DMS153 treated with DMSO at 0.1 percent for 48 hours (cell line): Measurements from ENCODE around the gene CDK14.
"Not testable (repeated sequence)": the region's sequence is repeated elsewhere in the genome, so short reads cannot be mapped to it uniquely, and the experiment has no call there.

ENCODE experiments used
- DNase-seq: peaks from one replicate; lab custom pipeline; 2025; ENCODE audit not compliant: unreplicated experiment; lab: John Stamatoyannopoulos, UW

Gene CDK14

DNA sequence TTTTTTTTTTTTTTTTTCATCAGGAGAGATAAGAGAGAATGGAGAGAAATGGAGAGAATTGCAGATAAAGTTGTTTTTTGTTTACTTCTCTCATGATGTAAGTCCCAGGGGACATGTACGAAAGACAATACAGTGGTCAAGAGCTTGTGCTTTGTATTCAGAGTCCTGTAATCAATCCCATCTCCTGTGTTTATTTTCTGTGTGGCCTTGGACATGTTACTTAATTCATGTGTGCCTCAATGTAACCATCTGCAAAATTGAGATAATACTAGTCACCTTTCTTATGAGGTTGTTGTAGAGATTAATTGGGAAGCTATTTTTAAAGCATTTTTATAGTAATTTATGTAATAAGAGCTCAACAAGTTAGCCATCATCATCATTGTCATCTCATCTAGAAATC lies 117.5 kb downstream of the CDK14 start:
- DNase-seq, result no peak

DNA sequence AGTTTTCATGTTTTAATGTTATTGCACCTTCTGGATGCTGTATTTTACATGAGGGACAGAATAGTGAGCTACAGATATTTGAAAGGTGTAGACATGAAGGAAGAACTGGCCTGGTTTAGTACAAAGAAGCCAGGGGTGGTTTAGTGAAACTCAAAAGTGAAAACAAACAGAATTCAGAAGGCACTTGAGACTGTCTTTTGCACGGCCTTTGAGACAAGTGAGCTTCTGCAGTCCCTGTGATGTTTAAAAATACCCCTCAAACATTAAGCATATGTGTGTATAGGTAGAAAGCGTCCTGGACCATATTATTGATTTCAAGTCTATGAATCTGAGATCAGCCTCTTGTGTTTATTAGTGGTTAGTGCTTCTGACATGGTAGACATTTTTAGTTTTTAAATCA lies 118.9 kb downstream of the CDK14 start:
- no peak for DNase-seq

DNA sequence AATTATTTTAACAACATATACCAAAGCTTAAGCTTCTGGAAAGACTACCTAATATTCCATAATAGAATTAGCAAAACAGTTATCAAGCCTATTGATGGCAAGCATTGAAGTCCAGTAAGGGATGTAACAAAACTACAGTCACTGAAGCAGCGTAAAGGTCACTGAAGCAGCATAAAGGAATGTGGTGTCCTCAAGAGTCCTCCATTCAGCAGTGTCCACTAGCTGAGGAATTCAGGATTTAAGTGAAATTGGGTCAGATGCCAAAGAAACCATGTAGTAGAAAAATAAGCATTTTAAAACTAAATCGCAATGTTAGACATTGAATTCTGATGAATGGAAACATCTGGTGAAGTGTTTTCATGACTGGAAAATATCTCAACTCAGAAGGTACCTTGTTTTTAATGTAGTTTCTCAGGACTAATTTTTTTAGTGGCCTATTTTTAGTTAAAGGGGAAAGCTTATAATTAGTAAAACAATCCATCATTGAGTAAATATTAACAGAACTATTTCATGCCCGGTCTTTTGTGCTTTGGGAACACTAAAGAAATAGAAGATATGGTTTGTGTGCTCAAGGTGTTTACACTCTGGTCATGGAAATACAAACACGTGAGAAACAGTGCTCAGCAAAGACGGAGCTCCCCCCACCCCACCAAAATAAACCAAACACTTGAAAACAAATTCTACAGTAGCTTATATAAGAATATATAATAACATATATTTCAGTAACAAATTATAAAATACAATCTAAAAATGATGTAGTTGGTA lies 121.4 kb downstream of the CDK14 start:
- no peak for DNase-seq

DNA sequence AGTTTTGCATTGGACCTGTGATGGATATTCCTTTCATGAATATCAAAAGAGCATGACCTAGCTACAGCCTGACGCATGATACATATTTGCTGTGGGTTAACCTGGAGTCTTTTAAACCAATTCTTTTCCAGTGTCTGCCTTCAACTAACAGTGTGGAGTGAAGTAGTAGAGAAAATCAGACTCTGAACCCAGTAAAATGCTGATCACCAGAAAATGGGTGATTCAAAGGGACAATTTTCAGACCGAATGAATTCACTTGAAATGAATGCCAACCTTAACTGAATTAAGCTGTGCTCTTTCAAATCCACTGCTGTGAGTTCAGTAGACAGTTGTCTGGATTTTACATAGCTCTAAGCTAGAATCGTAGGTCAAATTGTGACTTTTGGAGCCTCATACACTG lies 123.0 kb downstream of the CDK14 start:
- DNase-seq, result no peak

DNA sequence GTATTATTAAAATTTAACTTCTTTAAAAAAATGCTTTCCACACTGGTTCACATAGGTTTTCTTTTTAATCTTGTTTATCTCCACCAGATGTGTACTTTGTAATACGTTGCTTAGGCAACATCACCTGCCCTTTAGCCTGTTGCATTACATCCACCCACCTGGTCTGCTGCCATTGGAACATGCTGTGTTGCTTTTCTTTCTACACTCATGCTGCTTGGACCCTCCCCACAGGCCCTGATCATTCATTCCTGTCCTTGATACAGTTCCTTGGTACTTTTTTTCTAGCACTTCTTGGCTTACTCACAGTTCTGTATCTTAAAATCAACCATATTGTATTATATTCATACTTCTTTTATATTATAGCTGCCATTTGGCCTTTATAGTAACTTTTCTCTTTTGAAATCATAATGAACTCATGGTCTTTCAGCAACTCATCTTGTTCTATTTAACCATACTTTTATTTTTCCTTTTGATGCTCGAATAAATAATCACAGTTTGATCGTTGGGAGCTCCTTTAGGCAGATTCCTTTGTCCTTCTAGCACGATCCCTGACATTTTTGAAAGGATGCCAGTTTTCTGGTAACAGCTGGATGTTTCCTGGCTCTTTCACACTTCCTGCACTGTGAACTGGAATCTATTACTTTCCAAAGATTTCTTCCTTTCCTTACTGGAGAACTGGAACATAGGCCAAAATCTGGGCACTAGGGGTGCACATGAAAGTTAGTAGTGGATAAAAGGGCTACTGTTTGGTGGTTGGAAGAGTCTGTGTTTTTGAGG lies 125.1 kb downstream of the CDK14 start:
- no peak for DNase-seq

DNA sequence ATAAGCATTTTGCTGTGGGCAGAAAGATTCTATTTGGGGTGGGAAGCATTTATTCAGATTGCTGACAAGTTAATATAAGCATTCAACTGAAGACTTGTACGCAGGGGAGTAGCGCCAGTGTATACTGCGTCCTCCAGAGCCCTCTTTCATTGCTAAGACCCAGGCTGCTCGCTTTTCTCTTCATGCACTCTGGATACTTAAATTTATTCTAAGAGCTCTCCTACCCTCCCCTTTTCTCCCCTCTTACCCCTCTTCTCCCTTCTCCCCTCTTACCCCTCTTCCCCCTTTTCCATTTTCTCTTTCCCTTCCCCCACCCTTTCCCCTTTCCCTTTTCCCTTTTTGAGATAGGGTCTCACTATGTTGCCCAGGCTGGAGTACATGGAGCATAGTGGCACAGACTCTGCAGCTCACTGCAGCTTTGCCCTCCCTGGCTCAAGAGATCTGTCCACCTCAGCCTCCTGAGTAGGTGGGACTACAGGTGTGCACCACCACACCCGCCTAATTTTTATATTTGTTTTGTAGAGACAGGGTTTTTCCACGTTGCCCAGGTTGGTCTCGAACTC lies 125.8 kb downstream of the CDK14 start:
- no peak for DNase-seq

DNA sequence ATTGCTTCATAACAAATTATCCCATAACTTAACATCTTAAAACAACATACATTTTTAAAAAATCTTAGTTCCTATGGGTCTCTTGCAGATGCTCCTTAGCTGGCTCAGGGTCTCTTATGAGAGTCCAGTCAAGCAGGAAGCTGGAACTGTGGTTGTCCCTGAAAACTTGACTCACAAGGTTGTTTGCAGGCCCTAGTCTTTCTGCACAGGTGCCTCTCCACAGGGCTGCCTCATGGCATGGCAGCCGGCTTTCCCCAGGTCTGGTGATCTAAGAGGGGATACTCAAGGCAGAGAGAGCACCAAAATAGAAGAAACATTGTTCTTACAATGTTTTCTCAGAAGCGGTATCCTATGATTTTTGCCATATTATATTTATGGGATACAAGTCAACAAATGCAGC lies 127.1 kb downstream of the CDK14 start:
- no peak for DNase-seq

DNA sequence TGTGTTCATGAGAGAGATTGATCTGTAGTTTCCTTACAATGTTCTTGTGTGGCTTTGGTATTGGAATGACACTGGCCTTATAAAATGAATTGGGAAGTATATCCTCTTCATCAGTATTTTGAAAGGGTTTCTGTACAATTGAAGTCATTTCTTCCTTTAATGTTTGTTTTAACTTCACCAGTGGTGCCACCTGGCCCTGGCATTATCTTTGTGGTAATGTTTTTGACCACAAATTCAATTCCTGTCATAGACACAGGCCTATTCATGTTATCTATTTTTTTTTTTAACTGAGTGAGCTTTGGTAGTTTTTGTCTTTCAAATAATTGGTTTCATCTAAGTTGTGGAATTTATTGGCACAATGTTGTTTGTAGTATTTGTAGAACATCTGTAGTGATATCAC lies 127.7 kb downstream of the CDK14 start:
- DNase-seq, result no peak

DNA sequence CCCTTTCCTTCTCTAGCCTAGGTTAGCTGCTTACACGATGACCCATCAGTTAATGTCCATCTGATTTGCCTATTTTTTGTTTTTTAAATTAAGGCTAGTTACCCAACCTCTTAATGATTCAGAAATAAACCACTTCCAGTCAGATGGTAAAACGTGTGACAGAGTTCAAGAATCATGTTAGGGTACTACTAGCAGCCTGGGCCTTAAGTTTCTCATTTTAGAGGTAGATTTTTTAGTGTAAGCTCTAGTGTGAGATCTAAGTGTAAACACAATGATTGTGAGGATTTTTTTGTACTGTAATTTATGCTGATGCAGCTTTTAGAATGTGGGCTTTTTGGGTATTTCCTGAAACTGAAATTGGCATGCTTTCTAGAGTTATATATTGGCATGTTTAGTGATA lies 130.0 kb downstream of the CDK14 start:
- DNase-seq, result no peak

DNA sequence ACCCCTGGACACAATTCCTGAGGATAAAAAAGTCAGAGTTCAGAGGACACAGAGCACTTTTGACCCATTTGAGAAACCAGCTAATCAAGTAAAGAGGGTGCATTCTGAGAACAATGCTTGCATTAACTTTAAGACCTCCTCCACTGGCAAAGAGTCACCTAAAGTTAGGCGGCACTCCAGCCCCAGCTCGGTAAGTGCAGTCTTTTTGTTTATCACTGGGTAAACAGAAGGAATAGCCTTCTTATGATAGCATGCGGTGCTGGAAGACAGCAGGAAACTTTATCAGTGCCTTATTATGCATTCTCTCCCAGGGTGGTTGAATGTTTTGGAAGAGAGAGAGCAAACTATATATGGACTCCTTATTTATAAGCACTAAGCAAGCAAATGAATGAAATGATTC lies 130.5 kb downstream of the CDK14 start:
- no peak for DNase-seq

DNA sequence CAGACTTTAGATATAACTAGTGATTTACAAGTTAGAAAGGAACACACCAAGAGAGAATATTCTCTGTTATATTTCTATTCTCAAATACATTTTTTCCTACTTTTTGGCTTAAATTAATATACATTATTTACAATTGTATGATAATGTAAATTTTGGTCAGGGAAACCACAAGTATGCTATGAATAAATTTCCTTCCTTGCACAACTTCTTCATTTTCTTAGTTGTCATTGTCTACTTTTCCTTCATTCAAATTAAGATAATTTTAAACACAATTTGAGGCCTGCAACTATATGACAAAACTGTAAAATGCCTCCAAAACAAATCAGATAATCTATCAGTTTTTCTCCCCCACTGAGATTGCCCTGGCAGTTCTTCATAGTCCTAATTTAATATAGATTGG lies 131.3 kb downstream of the CDK14 start:
- DNase-seq, result no peak

DNA sequence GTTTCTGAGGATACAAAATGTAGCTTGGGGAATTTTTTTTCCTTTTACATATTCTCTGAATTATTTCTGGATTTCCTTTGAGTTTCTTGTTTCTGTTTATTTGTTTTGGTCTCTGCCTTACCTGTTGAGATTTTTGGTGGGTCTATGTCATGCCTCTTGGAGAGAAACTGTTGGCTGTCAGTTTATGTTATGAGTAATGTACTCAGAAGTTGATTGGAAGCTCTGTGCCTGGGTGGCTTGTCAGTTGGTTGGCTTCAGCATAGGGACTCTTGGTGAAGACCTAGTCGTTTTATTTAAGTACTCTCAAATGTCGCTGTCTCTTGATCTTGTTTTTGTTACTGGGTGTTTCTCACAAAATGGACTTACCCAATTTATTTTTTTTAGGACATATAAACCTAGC lies 132.4 kb downstream of the CDK14 start:
- no peak for DNase-seq

DNA sequence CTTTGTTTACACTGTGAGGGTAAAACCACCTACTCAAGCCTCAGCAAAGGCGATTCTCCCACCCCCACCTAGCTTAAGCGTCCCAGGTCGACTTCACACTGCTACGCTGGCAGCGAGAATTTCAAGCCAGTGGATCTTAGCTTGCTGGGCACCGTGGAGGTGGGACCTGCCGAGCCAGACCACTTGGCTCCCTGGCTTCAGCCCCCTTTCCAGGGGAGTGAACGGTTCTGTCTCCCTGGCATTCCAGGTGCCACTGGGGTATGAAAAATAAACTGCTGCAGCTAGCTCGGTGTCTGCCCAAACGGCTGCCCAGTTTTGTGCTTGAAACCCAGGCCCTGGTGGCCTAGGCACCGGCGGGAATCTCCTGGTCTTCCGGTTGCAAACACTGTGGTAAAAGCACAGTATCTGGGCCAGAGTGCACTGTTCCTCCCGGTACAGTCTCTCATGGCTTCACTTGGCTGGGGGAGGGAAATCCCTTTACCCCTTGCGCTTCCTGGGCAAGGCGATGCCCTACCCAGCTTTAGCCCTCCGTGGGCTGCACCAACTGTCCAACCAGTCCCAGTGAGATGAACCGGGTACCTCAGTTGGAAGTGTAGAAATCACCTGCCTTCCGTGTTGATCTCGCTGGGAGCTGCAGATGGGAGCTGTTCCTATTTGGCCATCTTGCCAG lies 139.6 kb downstream of the CDK14 start:
- not testable (repeated sequence) for DNase-seq

DNA sequence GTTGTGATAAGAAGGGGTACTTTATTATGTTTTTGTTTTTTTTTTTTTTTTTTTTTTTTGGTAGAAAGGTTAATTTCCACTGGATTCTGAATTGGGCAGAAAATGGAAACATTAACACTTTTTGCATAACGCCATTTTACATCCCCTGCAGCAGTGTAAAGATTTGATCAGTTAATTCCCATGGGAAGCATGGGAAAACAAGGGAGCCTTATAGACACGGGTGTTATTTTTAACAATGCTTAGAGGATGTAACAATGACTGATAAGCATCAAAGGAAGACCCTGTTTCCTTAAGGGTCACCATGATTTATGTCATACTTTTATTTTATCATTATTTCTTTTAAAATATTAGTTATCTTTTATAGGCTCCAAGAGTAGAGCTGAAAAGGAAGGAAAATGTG lies 140.2 kb downstream of the CDK14 start:
- no peak for DNase-seq

DNA sequence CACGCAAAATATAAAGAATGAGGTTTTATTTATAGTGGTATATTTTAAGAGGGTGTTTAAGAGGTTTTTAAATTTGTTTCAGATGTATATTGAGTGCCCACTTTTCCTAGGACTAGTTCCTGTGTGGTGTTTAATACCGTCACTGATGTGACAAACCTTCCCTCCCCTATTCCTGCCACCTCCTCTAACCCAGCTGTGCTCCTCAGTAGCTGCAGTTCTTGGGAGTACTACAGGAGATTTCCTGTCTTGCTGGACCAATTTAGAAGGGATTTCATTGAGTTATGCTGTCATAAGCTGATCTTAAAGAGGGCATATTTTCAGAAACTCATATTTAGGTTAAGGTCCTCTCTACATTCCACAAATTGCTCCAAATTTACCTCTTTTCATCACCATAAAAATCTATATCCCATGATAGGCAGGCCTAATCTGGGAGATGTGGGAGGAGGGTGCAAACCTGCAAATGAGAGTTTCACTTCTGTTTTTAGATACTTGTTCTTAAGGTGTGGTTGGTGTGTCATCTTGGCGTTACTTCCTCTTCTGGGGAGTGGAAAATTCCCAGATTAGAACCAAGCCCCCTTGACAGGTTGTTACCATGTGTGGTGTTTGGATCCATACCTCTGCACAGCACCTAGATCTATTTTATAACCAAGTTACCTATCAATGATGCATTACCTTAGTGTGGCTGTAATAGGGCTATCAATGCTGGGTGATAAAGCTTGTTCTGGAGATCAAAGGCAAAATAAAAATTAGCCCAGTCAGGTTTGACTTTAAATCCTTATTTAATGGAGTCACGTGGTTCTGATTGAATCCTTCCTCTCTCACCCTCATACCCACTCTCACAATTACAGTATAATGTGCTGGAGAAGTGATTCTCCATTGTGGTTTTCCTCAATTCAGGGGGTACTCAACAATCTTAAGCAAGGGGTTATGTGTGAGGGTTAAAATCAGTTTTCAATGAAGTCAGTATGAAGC lies 141.1 kb downstream of the CDK14 start:
- no peak for DNase-seq

DNA sequence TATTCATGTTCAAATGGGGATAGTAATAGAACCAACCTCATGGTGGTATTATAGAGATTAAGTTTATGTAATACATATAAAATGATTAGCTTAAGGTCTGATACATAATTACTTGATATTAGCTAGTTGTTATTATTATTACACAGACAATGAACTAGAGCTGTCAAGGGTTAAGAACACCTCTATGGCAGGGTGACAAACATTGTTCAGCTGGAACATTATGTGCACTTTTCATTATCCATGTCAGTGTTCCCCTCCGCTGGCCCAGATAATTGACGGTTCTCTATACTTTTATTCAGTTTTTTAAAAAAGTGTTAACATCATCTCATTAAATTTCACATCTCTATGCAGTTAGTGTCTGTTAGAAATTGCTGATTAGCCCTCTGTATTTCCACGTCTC lies 142.1 kb downstream of the CDK14 start:
- DNase-seq, result no peak

DNA sequence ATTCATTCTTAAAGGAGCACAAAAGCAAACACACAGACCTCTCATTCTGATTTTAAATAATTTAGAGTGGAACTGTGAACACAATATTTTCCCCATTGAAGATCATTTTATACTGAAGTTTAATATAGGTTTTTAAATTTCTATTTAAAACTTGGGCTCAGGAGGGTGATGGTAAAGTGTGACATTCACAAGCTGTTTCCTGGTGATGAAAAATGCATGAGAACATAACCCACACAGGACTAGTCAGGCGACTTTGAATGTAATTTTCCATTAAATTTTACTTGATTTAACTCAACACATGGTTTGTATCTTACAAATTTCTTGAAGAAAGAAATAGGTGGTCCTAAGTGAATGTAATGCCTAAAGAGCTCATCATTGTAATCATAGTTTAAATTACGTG lies 143.6 kb downstream of the CDK14 start:
- no peak for DNase-seq

DNA sequence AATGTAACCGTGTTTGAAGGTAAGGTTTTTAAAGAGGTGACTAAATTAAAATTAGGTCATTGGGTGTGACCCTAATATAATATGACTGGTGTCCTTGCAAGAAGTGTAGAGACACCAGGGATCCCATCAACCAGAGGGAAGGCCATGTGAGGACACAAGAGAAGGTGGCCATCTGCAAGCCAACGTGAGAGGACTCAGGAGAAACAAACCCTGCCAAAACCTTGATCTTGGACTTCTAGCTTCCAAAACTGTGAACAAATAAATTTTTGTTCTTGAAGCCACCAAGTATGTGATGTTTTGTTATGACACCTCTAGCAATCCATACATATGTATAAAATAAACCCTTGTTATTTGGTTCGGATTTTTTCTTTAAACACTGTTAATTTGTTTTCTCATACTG lies 144.3 kb downstream of the CDK14 start:
- DNase-seq, result no peak

DNA sequence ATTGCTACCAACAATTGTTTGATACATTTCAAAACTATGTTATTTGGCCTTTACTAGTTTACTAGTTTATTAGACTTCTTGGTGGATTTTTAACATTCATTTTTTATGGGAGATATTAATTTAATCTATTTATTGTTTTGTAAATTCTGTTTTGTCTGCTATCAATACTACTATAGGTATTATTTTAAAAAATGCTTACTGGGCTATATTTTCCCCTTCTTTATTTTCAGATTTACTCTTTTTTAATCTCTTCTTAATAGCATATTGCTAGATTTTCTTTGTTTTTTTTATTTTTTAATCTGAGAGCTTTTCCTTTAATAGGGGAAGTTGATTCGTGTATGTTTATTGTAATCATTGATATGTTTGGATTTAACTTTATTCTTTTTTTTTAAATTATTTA lies 147.5 kb downstream of the CDK14 start:
- no peak for DNase-seq

DNA sequence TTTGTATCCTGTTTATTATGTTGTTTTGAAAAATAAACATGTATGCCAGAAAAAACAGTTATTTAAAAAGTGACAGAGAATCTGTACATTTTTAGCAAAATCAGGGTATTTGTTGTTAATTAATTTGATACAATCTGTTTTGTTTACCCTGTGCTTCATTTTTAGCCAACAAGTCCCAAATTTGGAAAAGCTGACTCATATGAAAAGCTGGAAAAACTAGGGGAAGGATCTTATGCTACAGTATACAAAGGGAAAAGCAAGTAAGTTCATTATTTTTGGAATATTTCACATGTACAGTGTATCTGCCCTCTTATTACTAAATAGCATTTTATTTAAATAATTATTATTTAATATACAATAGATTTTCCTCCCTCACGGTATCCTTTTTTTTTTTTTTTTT lies 151.4 kb downstream of the CDK14 start:
- DNase-seq, result no peak

DNA sequence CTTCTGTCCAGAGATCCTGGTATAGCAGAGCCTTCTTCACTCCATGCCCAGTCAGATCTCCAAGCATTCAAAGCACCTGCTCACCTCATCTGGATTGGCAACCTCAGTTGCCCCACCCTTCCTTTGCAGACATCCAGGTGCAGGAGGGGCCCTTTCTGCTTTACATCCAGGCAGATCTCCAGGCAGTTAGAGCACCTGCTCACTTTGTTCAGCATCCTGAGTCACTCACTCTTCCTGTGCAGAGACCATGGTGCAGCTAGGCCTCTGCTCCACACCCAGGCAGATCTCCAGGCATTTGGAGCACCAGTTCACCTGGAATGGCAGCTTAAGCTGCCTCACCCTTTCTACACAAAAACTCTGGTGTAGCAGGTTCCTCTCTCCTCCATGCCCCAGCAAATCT lies 153.1 kb downstream of the CDK14 start:
- DNase-seq, result no peak
